DOHH2 (cell line): ENCODE measurements around the gene LRRC71.

Experiments used
- H3F3A ChIP-seq: fragments of 200-600 bp; sonication (generic), shearing (Covaris generic); 2 replicates; pipeline ENCODE4 v1.6.0; 2016; ENCODE audit warnings: antibody characterized with exemption, mild to moderate bottlenecking; ENCODE audit not compliant: control insufficient read depth, insufficient read depth
- H3K27ac ChIP-seq: fragments of 200-600 bp; sonication (generic); 2 replicates; pipeline ENCODE4 v1.5.1; 2014; ENCODE audit warnings: low read depth, mild to moderate bottlenecking, low read length, moderate library complexity
- H3K27me3 ChIP-seq: fragments of 200-600 bp; sonication (generic); 2 replicates; pipeline ENCODE4 v1.6.1; 2014; ENCODE audit warnings: mild to moderate bottlenecking, low read length, mixed read lengths; ENCODE audit not compliant: control insufficient read depth
- H3K36me3 ChIP-seq: fragments of 200-600 bp; sonication (generic); 2 replicates; pipeline ENCODE4 v1.6.1; 2014; ENCODE audit warnings: mild to moderate bottlenecking, low read length, moderate library complexity, mixed read lengths; ENCODE audit not compliant: control insufficient read depth
- H3K4me1 ChIP-seq: fragments of 200-600 bp; sonication (generic); 2 replicates; pipeline ENCODE4 v1.6.1; 2014; ENCODE audit warnings: mild to moderate bottlenecking, low read length, mixed read lengths; ENCODE audit not compliant: control insufficient read depth
- H3K4me2 ChIP-seq: fragments of 200-600 bp; sonication (generic); 2 replicates; pipeline ENCODE4 v1.6.0; 2014; ENCODE audit warnings: mild to moderate bottlenecking, low read length, moderate library complexity
- H3K4me3 ChIP-seq: fragments of 200-600 bp; sonication (generic); 2 replicates; pipeline ENCODE4 v1.5.1; 2014; ENCODE audit warnings: mild to moderate bottlenecking, low read length, mixed read lengths
- H3K79me2 ChIP-seq: fragments of 200-600 bp; sonication (generic); 2 replicates; pipeline ENCODE4 v1.6.1; 2014; ENCODE audit warnings: mild to moderate bottlenecking, low read length, mixed read lengths; ENCODE audit not compliant: control insufficient read depth
- H3K9me2 ChIP-seq: fragments of 200-600 bp; sonication (generic); replicated peaks from 2 replicates; pipeline ENCODE4 v1.6.1; 2014; ENCODE audit warnings: mild to moderate bottlenecking, low read length, mixed read lengths; ENCODE audit not compliant: control insufficient read depth
- H3K9me3 ChIP-seq: fragments of 200-600 bp; sonication (generic); 2 replicates; pipeline ENCODE4 v1.6.1; 2014; ENCODE audit warnings: antibody characterized with exemption, low read length, mixed read lengths; ENCODE audit not compliant: control insufficient read depth, insufficient read depth
- H4K20me1 ChIP-seq: fragments of 200-600 bp; sonication (generic); 2 replicates; pipeline ENCODE4 v1.6.0; 2014; ENCODE audit warnings: low read depth, mild to moderate bottlenecking, antibody characterized with exemption, low read length, moderate library complexity; ENCODE audit not compliant: control insufficient read depth, insufficient read depth
- CTCF ChIP-seq: fragments of 200-600 bp; sonication (generic); IDR thresholded peaks from one replicate; pipeline ENCODE4 v1.5.1; 2014; ENCODE audit warnings: antibody characterized with exemption, mild to moderate bottlenecking, low read depth, low read length; ENCODE audit not compliant: poor library complexity, severe bottlenecking
- EZH2phosphoT487 ChIP-seq: fragments of 200-600 bp; sonication (generic); IDR thresholded peaks from 2 replicates; pipeline ENCODE4 v1.6.1; 2017; ENCODE audit warnings: borderline replicate concordance, mild to moderate bottlenecking, antibody characterized with exemption, low read length, moderate library complexity, mixed read lengths

Gene LRRC71

GRCh38 chr1:156914440-156914856, 6.0 kb upstream of the LRRC71 start:
- H3K4me3 ChIP-seq: no peak overlapping the region
- no peak overlapping the region for H3K27ac ChIP-seq
- H3K27me3 ChIP-seq: peaks cover 11% of the 10 kb centered on the region; the same call in 1 of the 2 replicates
- no peak overlapping the region for H3K4me2 ChIP-seq
- no peaks in the 10 kb centered on the region for H3K9me3 ChIP-seq
- no peaks in the 10 kb centered on the region for H3K9me2 ChIP-seq
- H4K20me1 ChIP-seq: no peaks in the 10 kb centered on the region
- TF ChIP-seq CTCF: no peak
- TF ChIP-seq EZH2phosphoT487: no peak
- H3F3A ChIP-seq: no peaks in the 10 kb centered on the region
- no peaks in the 10 kb centered on the region for H3K36me3 ChIP-seq
- no peaks in the 10 kb centered on the region for H3K4me1 ChIP-seq
- no peaks in the 10 kb centered on the region for H3K79me2 ChIP-seq

DNA sequence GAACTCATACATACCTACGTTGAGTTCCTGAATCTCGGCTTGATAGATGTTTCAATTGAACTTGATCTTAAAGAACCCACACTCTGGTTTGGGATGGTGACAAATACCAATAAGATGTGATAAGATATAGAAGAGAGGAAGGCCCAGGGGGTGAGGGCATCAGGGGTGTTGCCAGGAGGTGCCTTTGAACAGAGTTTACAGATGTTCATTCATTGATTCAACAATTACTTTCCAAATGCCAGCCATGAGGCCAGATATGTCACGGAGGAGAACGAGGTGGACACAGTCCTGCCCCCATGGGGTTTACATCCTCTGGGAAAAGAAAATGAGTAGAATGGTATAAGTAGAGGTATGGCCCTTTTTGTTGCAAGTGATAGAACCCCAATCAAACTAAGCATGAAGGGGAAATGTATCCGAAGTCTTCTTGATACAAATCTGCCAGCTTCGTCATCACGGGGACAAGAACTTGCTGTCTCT, 659 bp downstream of the LRRC71 start:
- Histone ChIP-seq H3K36me3 (no peaks in the 10 kb centered on the region), H3K4me3 (no peak overlapping the region), H3K27me3 (peaks cover 26% of the 10 kb centered on the region), H3K79me2 (no peaks in the 10 kb centered on the region), H3K4me2 (no peak overlapping the region), H3K9me2 (no peaks in the 10 kb centered on the region), H3K27ac (no peak overlapping the region), H3K9me3 (no peaks in the 10 kb centered on the region), H3F3A (no peaks in the 10 kb centered on the region), H4K20me1 (no peaks in the 10 kb centered on the region), H3K4me1 (no peaks in the 10 kb centered on the region)
- TF ChIP-seq CTCF: no peak

DNA sequence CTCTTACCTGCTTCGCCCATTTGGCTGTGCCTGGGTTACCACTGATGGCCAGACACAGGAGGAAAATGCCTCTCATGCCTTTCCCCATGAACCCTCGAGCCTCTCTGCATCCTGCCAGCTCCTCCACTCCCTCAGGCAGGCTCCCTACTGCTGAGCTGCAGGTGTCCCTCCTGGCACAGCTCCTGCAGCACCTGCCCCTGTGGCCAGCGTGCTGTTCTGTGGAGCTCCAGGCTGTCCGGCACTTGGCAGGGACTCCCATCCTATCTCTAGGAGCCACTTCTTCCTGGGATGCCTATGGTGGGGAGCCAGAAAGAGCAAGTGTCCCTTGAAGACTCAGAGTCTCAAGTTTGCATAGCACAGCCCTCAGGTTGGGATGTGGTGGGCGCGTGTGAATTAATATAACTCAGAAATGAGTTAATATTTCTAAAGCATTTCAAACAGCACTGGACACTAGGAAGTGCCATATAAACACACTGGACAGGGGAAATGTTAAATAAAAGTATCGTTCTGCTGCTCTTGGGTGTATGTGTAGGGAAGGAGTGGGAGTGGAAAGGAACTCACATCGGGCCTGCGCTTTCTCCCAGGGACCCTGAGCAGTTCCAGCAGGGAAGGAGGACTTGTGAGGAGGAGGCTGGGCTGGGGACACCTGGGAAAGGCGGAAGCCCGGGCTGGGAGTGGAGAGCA, 2.7 kb downstream of the LRRC71 start:
- H3K4me3 ChIP-seq: no peak overlapping the region
- no peaks in the 10 kb centered on the region for H4K20me1 ChIP-seq
- H3K36me3 ChIP-seq: no peaks in the 10 kb centered on the region
- no peaks in the 10 kb centered on the region for H3K79me2 ChIP-seq
- no peaks in the 10 kb centered on the region for H3K4me1 ChIP-seq
- H3F3A ChIP-seq: no peaks in the 10 kb centered on the region
- H3K27me3 ChIP-seq: peaks cover 40% of the 10 kb centered on the region
- H3K27ac ChIP-seq: no peak overlapping the region
- H3K4me2 ChIP-seq: no peak overlapping the region
- no peaks in the 10 kb centered on the region for H3K9me2 ChIP-seq
- H3K9me3 ChIP-seq: no peaks in the 10 kb centered on the region
- no peak for TF ChIP-seq EZH2phosphoT487
- no peak for TF ChIP-seq CTCF
